ENCODE measurements around the gene BSG. TPM values are rescaled to one million over a fixed set of nuclear protein-coding genes. Genes with fewer than 3 reads are reported as not detected.

BSG gene
- total and polyA plus RNA-seq, 2 of the 4 experiments (the other 2 are of a cell fraction) = 130 to 698 TPM

- Histone ChIP-seq H2AFZ (replicated peaks; ENCODE audit: low read length, poor library complexity) (no peak overlapping the region), H3K18ac (ENCODE audit: low read depth, low read length) (no peak overlapping the region), H3K23ac (ENCODE audit: low read depth, low read length) (no peak overlapping the region), H3K27ac (ENCODE audit: insufficient read depth, low read length) (no peak overlapping the region), H2AK9ac (replicated peaks; ENCODE audit: low read depth, low read length, poor library complexity) (no peak overlapping the region), H3K79me1 (ENCODE audit: low read depth in 1 of 2, low read length in 2 of 2) (no peaks in the 10 kb centered on the region), H4K8ac (ENCODE audit: low read depth in 2 of 2, low read length in 2 of 2) (no peak overlapping the region), H3K4me1 (ENCODE audit: control insufficient read depth, insufficient read depth, low read length) (no peaks in the 10 kb centered on the region), H3K36me3 (ENCODE audit: control insufficient read depth, insufficient read depth, low read length) (peaks cover 47% of the 10 kb centered on the region), H2BK15ac (ENCODE audit: low read depth, low read length) (no peak overlapping the region), H2BK120ac (ENCODE audit: low read depth, low read length) (no peak overlapping the region), H3K27me3 (ENCODE audit: control insufficient read depth, insufficient read depth, low read length) (no peaks in the 10 kb centered on the region), H3K56ac (ENCODE audit: extremely low read depth, insufficient read depth, low read length) (no peak overlapping the region), H4K20me1 (ENCODE audit: insufficient read depth, low read length) (peaks cover 3% of the 10 kb centered on the region), H3K14ac (replicated peaks; ENCODE audit: low read depth, low read length) (no peak overlapping the region), H4K91ac (ENCODE audit: insufficient read depth, low read depth, low read length) (no peak overlapping the region), H2AK5ac (ENCODE audit: low read depth, low read length) (no peak overlapping the region), H3K4me3 (ENCODE audit: insufficient read depth, low read depth, low read length) (no peak overlapping the region), H2BK5ac (ENCODE audit: low read depth, low read length, poor library complexity, severe bottlenecking) (no peak overlapping the region), H3K9me3 (ENCODE audit: control insufficient read depth, insufficient read depth, low read length) (no peaks in the 10 kb centered on the region), H4K5ac (ENCODE audit: low read depth, low read length) (no peak overlapping the region), H2BK20ac (ENCODE audit: low read depth, low read length) (no peak overlapping the region), H3K4me2 (ENCODE audit: low read depth, low read length) (no peak overlapping the region), H3K4ac (ENCODE audit: low read depth, low read length) (no peak overlapping the region), H3K9me1 (ENCODE audit: insufficient read depth, low read length) (no peaks in the 10 kb centered on the region), H3K9ac (ENCODE audit: low read depth, low read length) (no peak overlapping the region)
- no peak for ATAC-seq (ENCODE audit: low read depth)
- 90% methylated on average over 8 of the region's 24 CpGs; no CpG with 5 or more reads in 1 of the 2 experiments for WGBS, 2 experiments (ENCODE audit: extremely low coverage in 2 of 2, insufficient read length in 1 of 2)
- intact Hi-C loops (cut with micrococcal nuclease) = no loop called here
- no peak for DNase-seq
- ChIA-PET CTCF (no interaction called here), POLR2A (ENCODE audit: unreplicated experiment) (no interaction called here)
- TF ChIP-seq CHD1 (IDR thresholded peaks at IDR 0.05; ENCODE audit: low read depth, low read length) (no peak), CEBPB (IDR thresholded peaks at IDR 0.05; ENCODE audit: low read depth, low read length) (no peak), MXI1 (IDR thresholded peaks at IDR 0.05; ENCODE audit: borderline replicate concordance, low read depth, low read length) (no peak), SMC3 (IDR thresholded peaks at IDR 0.05; ENCODE audit: low read depth, low read length) (no peak), RAD21 (IDR thresholded peaks at IDR 0.05; ENCODE audit: low read length) (no peak), USF2 (IDR thresholded peaks at IDR 0.05; ENCODE audit: low read depth, low read length) (no peak)
- in situ Hi-C loops (cut with MboI; ENCODE audit: low sequenced_read_pairs) = no loop called here
- dilution Hi-C loops (cut with HindIII; ENCODE audit: low sequenced_read_pairs, unreplicated experiment) = no loop called here
- no TSS peak for BruUV-seq (replicated peaks)
These were observed 49.4 kb downstream of the BSG start for GRCh38 chr19:621819-622218.
